ENCODE measurements around the gene CEACAM19.
"Not testable (repeated sequence)": the region's sequence is repeated elsewhere in the genome, so short reads cannot be mapped to it uniquely, and the experiment has no call there.

Gene CEACAM19

DNA sequence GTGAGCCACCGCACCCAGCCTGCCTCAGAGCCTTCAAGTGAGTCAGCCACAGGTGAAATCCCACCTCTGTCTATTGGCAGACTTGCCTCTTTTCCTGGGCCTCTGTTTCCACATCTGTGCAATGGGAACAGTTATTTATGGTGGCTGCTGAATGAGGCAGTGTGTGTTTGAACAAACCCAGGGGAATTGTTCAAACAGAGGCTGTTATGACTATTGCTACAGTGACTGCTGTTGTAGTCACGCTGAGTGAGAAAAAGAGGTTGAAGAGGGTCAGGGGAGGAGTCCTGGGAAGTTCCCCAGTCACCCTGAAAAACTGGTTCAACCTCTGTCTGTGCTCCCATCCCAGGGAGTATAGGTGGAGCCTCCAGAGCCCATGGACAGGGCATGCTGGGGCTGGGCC lies at the start of gene CEACAM19:
Gene CEACAM19, plus strand, starts transcription at position 83 of the 400 bp plus-strand sequence. CDS start 450 bp downstream, outside the sequence.
- Mint-ChIP-seq H3K4me1 (ENCODE audit: low read depth) (no peaks in the 10 kb centered on the region), H3K9me3 (no peaks in the 10 kb centered on the region), H3K27ac (no peak within 1 kb of the TSS), H3K36me3 (ENCODE audit: low read depth) (no peaks in the 10 kb centered on the region), H3K27me3 (no peaks in the 10 kb centered on the region), H3K4me3 (no peak within 1 kb of the TSS)

- H3K27ac Mint-ChIP-seq: no peak overlapping the region
- no peaks in the 10 kb centered on the region for H3K36me3 Mint-ChIP-seq (ENCODE audit: low read depth)
- H3K4me3 Mint-ChIP-seq: no peak overlapping the region
- peaks cover 5% of the 10 kb centered on the region for H3K27me3 Mint-ChIP-seq
- H3K4me1 Mint-ChIP-seq (ENCODE audit: low read depth): no peaks in the 10 kb centered on the region
- no peaks in the 10 kb centered on the region for H3K9me3 Mint-ChIP-seq
These were observed 48.2 kb upstream of the CEACAM19 start for GRCh38 chr19:44623080-44623479.

DNA sequence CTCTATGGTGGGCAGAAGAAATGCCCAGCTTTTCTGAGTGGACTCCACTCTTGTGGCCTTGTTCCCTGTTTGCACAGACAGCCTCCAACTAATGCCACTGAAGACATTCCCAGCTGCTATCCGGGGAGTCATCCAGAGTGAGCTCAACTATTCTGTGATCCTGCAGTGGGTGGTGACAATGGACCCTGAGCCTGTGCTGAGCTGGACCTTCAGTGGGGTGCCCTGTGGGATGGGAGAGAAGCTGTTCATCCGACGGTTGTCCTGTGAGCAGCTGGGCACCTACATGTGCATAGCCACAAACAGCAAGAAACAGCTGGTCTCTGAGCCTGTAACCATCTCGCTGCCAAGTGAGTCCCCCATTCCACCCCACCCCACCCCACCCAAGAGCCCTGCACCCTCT lies 47.7 kb upstream of the CEACAM19 start:
- Mint-ChIP-seq H3K27ac (no peak overlapping the region), H3K4me3 (no peak overlapping the region), H3K36me3 (ENCODE audit: low read depth) (no peaks in the 10 kb centered on the region), H3K4me1 (ENCODE audit: low read depth) (no peaks in the 10 kb centered on the region), H3K27me3 (peaks cover 6% of the 10 kb centered on the region), H3K9me3 (no peaks in the 10 kb centered on the region)

- Mint-ChIP-seq H3K4me3 (no peak overlapping the region), H3K36me3 (ENCODE audit: low read depth) (no peaks in the 10 kb centered on the region), H3K4me1 (ENCODE audit: low read depth) (no peaks in the 10 kb centered on the region), H3K27ac (no peak overlapping the region), H3K9me3 (no peaks in the 10 kb centered on the region), H3K27me3 (peaks cover 10% of the 10 kb centered on the region)
These were observed 46.4 kb upstream of the CEACAM19 start for GRCh38 chr19:44624840-44625354.

DNA sequence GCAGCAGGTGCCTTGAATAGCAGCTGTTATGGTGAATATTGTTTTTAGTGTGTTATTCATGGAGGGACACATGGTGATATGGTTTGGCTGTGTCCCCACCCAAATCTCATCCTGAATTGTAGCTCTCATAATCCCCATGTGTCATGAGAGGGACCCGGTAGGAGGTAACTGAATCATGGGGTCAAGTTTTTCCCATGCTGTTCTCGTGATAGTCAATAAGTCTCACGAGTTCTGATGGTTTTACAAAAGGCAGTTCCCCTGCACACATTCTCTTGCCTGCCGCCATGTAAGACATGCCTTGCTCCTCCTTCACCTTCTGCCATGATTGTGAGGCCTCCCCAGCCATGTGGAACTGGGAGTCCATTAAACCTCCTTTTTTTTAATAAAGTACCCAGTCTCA lies 45.6 kb upstream of the CEACAM19 start:
- H3K36me3 Mint-ChIP-seq (ENCODE audit: low read depth); H3K4me1 Mint-ChIP-seq (ENCODE audit: low read depth); H3K27me3 Mint-ChIP-seq; H3K27ac Mint-ChIP-seq; H3K4me3 Mint-ChIP-seq; H3K9me3 Mint-ChIP-seq: not testable (repeated sequence)

DNA sequence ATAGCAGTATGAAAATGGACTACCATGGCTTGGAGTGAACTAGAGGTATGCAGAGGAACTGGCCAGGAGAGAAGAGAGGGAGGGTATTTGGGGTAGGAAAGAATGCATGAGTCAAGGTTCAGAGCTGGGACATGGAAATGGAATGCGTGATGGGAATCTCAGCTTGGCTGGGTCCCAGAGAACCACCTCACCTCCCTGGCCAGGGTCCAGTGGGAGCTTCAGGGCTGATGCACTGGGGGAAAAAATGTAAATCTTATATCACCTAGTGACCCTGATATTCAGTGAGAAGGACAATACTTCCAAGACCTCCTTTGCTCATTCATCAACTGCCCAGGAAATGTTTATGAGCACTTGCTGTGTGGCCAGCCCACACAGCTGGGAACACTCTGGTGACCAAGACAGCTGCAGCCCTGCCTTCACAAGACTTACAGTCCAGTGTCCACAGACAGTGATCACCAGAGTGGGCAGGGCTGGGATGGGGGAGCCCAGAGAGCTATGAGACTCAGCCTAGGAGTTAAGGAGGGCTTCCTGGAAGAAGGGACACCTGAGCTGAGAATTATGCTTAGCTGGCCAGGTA lies 45.1 kb upstream of the CEACAM19 start:
- Mint-ChIP-seq H3K9me3 (no peaks in the 10 kb centered on the region), H3K36me3 (ENCODE audit: low read depth) (no peaks in the 10 kb centered on the region), H3K4me3 (no peak overlapping the region), H3K4me1 (ENCODE audit: low read depth) (no peaks in the 10 kb centered on the region), H3K27me3 (peaks cover 10% of the 10 kb centered on the region), H3K27ac (no peak overlapping the region)

DNA sequence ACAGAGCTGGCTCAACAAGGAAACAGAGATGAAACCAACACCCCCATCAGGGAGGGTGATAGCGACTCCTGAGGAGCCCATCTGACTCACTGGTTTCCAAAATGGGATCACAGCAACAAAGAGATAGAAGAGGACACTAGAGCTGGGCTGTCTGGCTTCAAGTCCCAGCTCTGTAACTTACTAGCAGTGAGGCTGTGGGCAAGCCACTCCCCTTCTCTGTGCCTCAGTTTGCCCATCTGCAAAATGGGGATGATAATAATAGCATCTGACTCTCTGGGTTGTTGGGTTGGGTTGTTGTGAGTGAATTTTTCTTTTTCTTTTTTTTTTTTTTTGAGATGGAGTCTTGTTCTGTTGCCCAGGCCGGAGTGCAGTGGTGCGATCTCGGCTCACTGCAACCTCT lies 43.7 kb upstream of the CEACAM19 start:
- H3K27me3 Mint-ChIP-seq: peaks cover 15% of the 10 kb centered on the region
- peaks cover 5% of the 10 kb centered on the region for H3K4me1 Mint-ChIP-seq (ENCODE audit: low read depth)
- H3K36me3 Mint-ChIP-seq (ENCODE audit: low read depth): no peaks in the 10 kb centered on the region
- H3K27ac Mint-ChIP-seq: no peak overlapping the region
- no peak overlapping the region for H3K4me3 Mint-ChIP-seq
- H3K9me3 Mint-ChIP-seq: no peaks in the 10 kb centered on the region

GRCh38 chr19:44628793-44629192 lies 42.5 kb upstream of the CEACAM19 start:
- Mint-ChIP-seq H3K27ac (no peak overlapping the region), H3K36me3 (ENCODE audit: low read depth) (no peaks in the 10 kb centered on the region)

GRCh38 chr19:44631611-44632010 lies 39.7 kb upstream of the CEACAM19 start:
- not testable (repeated sequence) for H3K36me3 Mint-ChIP-seq (ENCODE audit: low read depth); H3K4me1 Mint-ChIP-seq (ENCODE audit: low read depth); H3K9me3 Mint-ChIP-seq; H3K27ac Mint-ChIP-seq; H3K4me3 Mint-ChIP-seq
- peaks cover 39% of the 10 kb centered on the region for H3K27me3 Mint-ChIP-seq

More at GRCh38 chr19:44628793-44629192, 42.5 kb upstream of the CEACAM19 start:
- peaks cover 5% of the 10 kb centered on the region for H3K4me1 Mint-ChIP-seq (ENCODE audit: low read depth)
- H3K9me3 Mint-ChIP-seq: no peaks in the 10 kb centered on the region
- H3K27me3 Mint-ChIP-seq: peaks cover 20% of the 10 kb centered on the region
- H3K4me3 Mint-ChIP-seq: no peak overlapping the region

- H3K9me3 Mint-ChIP-seq; H3K4me1 Mint-ChIP-seq (ENCODE audit: low read depth); H3K27ac Mint-ChIP-seq; H3K4me3 Mint-ChIP-seq; H3K36me3 Mint-ChIP-seq (ENCODE audit: low read depth): not testable (repeated sequence)
- peaks cover 31% of the 10 kb centered on the region for H3K27me3 Mint-ChIP-seq
These were observed 37.2 kb upstream of the CEACAM19 start for GRCh38 chr19:44634058-44634457.

DNA sequence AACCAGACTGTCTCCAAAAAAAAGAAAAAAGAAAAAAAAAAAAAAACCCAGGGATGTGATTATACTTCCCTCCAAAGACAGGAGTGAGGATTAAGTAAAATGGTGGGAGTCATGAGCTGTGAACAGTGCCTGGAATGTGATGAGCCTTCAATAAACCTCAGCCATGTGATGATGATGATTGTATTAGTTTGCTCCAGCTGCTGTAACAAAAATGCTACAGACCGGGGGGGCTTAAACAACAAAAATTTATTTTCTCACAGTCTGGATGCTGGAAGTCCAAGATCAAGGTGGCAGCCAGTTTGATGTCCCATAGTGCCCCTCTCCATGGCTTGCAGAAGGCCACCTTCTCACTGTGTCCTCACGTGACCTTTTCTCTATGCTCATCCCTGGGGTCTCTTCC lies 36.5 kb upstream of the CEACAM19 start:
- peaks cover 31% of the 10 kb centered on the region for H3K27me3 Mint-ChIP-seq
- peaks cover 5% of the 10 kb centered on the region for H3K4me1 Mint-ChIP-seq (ENCODE audit: low read depth)
- no peak overlapping the region for H3K4me3 Mint-ChIP-seq
- H3K27ac Mint-ChIP-seq: no peak overlapping the region
- H3K36me3 Mint-ChIP-seq (ENCODE audit: low read depth): no peaks in the 10 kb centered on the region
- H3K9me3 Mint-ChIP-seq: no peaks in the 10 kb centered on the region

DNA sequence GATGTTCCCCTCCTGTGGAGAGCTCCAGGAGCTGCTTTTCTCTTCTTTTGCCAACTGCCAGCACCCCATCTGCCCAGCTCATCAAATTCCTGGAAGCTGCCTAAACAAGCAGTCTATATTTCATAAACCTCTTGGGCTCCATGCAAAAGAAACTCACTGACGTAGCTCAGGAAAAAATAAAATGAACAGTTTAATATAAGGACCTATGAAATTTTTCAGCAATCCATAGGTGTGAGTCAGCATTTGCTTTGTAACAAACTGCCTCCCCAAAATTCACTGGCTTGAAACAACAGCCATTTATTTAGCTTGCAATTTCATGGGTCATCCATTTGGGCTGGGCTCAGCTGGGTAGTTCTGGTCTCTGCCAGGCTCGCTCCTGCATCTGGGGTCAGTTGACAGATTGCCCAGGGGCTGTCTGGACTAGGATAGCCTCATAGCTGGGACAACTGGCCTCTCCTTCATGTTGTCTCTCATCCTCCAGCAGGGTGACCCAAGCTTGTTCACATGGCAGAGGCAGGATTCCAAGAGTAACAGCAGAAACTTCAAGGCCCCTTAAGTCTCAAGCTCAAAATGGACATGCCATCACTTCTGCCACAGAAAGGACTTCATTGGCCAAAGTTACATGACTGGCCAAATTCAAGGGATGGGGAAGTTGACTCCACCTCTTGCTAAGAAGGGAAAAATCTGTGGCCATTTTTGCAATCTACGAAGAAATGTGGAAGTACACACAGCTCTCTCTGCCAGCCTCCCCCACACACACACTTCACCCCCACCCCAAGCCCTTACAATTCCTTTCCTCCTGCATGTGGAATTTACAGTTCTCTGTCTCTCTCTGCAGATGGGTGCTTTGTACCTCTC lies 35.5 kb upstream of the CEACAM19 start:
- Mint-ChIP-seq H3K4me1 (ENCODE audit: low read depth) (peaks cover 5% of the 10 kb centered on the region), H3K4me3 (no peak overlapping the region), H3K9me3 (no peaks in the 10 kb centered on the region), H3K27me3 (peaks cover 31% of the 10 kb centered on the region), H3K27ac (no peak overlapping the region), H3K36me3 (ENCODE audit: low read depth) (no peaks in the 10 kb centered on the region)

GRCh38 chr19:44636439-44637389 lies 34.6 kb upstream of the CEACAM19 start:
- H3K9me3 Mint-ChIP-seq: no peaks in the 10 kb centered on the region
- no peak overlapping the region for H3K27ac Mint-ChIP-seq
- peaks cover 4% of the 10 kb centered on the region for H3K4me1 Mint-ChIP-seq (ENCODE audit: low read depth)
- H3K27me3 Mint-ChIP-seq: peaks cover 34% of the 10 kb centered on the region
- no peak overlapping the region for H3K4me3 Mint-ChIP-seq
- no peaks in the 10 kb centered on the region for H3K36me3 Mint-ChIP-seq (ENCODE audit: low read depth)

- Mint-ChIP-seq H3K4me1 (ENCODE audit: low read depth) (no peaks in the 10 kb centered on the region), H3K9me3 (no peaks in the 10 kb centered on the region), H3K27ac (no peak overlapping the region), H3K27me3 (peaks cover 30% of the 10 kb centered on the region), H3K4me3 (no peak overlapping the region), H3K36me3 (ENCODE audit: low read depth) (no peaks in the 10 kb centered on the region)
These were observed 33.9 kb upstream of the CEACAM19 start for GRCh38 chr19:44637390-44637764.

GRCh38 chr19:44640518-44640917 lies 30.8 kb upstream of the CEACAM19 start:
- H3K36me3 Mint-ChIP-seq (ENCODE audit: low read depth): no peaks in the 10 kb centered on the region
- peaks cover 3% of the 10 kb centered on the region for H3K4me1 Mint-ChIP-seq (ENCODE audit: low read depth)
- H3K4me3 Mint-ChIP-seq: no peak overlapping the region
- H3K27ac Mint-ChIP-seq: no peak overlapping the region
- peaks cover 8% of the 10 kb centered on the region for H3K27me3 Mint-ChIP-seq
- H3K9me3 Mint-ChIP-seq: no peaks in the 10 kb centered on the region

Data from stimulated activated naive CD8-positive, alpha-beta T cell treated with anti-CD3 and anti-CD28 coated beads, Interleukin-15, Interleukin-2, amounts not matched to agents 100 ng/mL and 50 ng/mL, for 24 hours (primary cell).